H9 (cell line): ENCODE data around the gene ERVFRD-1. TPM values are rescaled to one million over a fixed set of nuclear protein-coding genes. Genes with fewer than 3 reads are reported as not detected.

Source experiments
- DNase-seq: peaks from one replicate; pipeline ENCODE4 v3.0.0-alpha.2; 2017
- H2AFZ ChIP-seq: one replicate; pipeline ENCODE4 v1.6.1; 2013; ENCODE audit warnings: mild to moderate bottlenecking, low read length, control low read depth, moderate library complexity
- H2AK5ac ChIP-seq: 2 replicates; pipeline ENCODE4 v1.6.1; 2013; ENCODE audit warnings: low read length, control low read depth, mixed read lengths; ENCODE audit not compliant: insufficient read length
- H2BK120ac ChIP-seq: one replicate; pipeline ENCODE4 v1.6.1; 2013; ENCODE audit warnings: low read depth, mild to moderate bottlenecking, low read length, control low read depth, inconsistent platforms; ENCODE audit not compliant: poor library complexity, severe bottlenecking
- H2BK12ac ChIP-seq: 2 replicates; pipeline ENCODE4 v1.6.1; 2013; ENCODE audit warnings: low read length, control low read depth, mixed read lengths, low read depth; ENCODE audit not compliant: insufficient read length
- H2BK15ac ChIP-seq: 2 replicates; pipeline ENCODE4 v1.6.1; 2013; ENCODE audit warnings: low read depth, low read length, control low read depth
- H2BK20ac ChIP-seq: one replicate; pipeline ENCODE4 v1.6.1; 2013; ENCODE audit warnings: low read depth, mild to moderate bottlenecking, low read length, control low read depth, inconsistent platforms; ENCODE audit not compliant: poor library complexity, severe bottlenecking
- H2BK5ac ChIP-seq: 2 replicates; pipeline ENCODE4 v1.6.1; 2013; ENCODE audit warnings: low read length, control low read depth, mixed read lengths; ENCODE audit not compliant: insufficient read length
- H3K14ac ChIP-seq: 2 replicates; pipeline ENCODE4 v1.6.1; 2013; ENCODE audit warnings: low read length, control low read depth; ENCODE audit not compliant: insufficient read depth
- H3K18ac ChIP-seq: 2 replicates; pipeline ENCODE4 v1.6.1; 2013; ENCODE audit warnings: low read depth, mild to moderate bottlenecking, mixed read lengths, low read length, control low read depth; ENCODE audit not compliant: insufficient read length
- H3K23ac ChIP-seq: 2 replicates; pipeline ENCODE4 v1.6.1; 2013; ENCODE audit warnings: low read length, control low read depth, mixed read lengths, low read depth; ENCODE audit not compliant: insufficient read length
- H3K23me2 ChIP-seq: 2 replicates; pipeline ENCODE4 v1.6.1; 2013; ENCODE audit warnings: low read depth, mild to moderate bottlenecking, mixed read lengths, low read length, control low read depth; ENCODE audit not compliant: insufficient read length, poor library complexity, severe bottlenecking
- H3K27ac ChIP-seq: 2 replicates; pipeline ENCODE4 v1.5.1; 2013; ENCODE audit warnings: low read length, control low read depth, mixed read lengths, low read depth; ENCODE audit not compliant: insufficient read length
- H3K27me3 ChIP-seq: 2 replicates; pipeline ENCODE4 v1.6.1; 2013; ENCODE audit warnings: low read length, control low read depth, inconsistent platforms; ENCODE audit not compliant: insufficient read depth
- H3K4ac ChIP-seq: 2 replicates; pipeline ENCODE4 v1.6.1; 2013; ENCODE audit warnings: low read depth, mild to moderate bottlenecking, control low read depth, inconsistent platforms, low read length, moderate library complexity
- H3K4me1 ChIP-seq: 2 replicates; pipeline ENCODE4 v1.6.1; 2013; ENCODE audit warnings: low read length, control low read depth, inconsistent platforms; ENCODE audit not compliant: insufficient read depth
- H3K4me2 ChIP-seq: 2 replicates; pipeline ENCODE4 v1.6.1; 2013; ENCODE audit warnings: low read length, control low read depth, mixed read lengths; ENCODE audit not compliant: insufficient read length, insufficient read depth
- H3K56ac ChIP-seq: 2 replicates; pipeline ENCODE4 v1.6.1; 2013; ENCODE audit warnings: low read depth, mild to moderate bottlenecking, mixed read lengths, low read length, control low read depth; ENCODE audit not compliant: insufficient read length
- H3K79me1 ChIP-seq: 2 replicates; pipeline ENCODE4 v1.6.1; 2013; ENCODE audit warnings: low read depth, mild to moderate bottlenecking, moderate library complexity, low read length, control low read depth, inconsistent platforms; ENCODE audit not compliant: insufficient read depth, poor library complexity, severe bottlenecking
- H3K79me2 ChIP-seq: 2 replicates; pipeline ENCODE4 v1.6.1; 2013; ENCODE audit warnings: low read length, control low read depth, inconsistent platforms; ENCODE audit not compliant: insufficient read depth
- H3K9ac ChIP-seq: 2 replicates; pipeline ENCODE4 v1.6.1; 2013; ENCODE audit warnings: low read length, control low read depth, mixed read lengths; ENCODE audit not compliant: insufficient read length; ENCODE audit errors: extremely low read depth
- H3K9me3 ChIP-seq: one replicate; pipeline ENCODE4 v1.6.1; 2013; ENCODE audit warnings: low read depth, low read length, inconsistent platforms; ENCODE audit not compliant: control insufficient read depth
- H3T11ph ChIP-seq: one replicate; pipeline ENCODE4 v1.6.1; 2013; ENCODE audit warnings: mild to moderate bottlenecking, low read length, control low read depth, inconsistent platforms
- H4K20me1 ChIP-seq: one replicate; pipeline ENCODE4 v1.6.1; 2013; ENCODE audit not compliant: control insufficient read depth, insufficient read length, insufficient read depth
- H4K5ac ChIP-seq: 2 replicates; pipeline ENCODE4 v1.6.1; 2013; ENCODE audit warnings: low read depth, mild to moderate bottlenecking, mixed read lengths, low read length, control low read depth; ENCODE audit not compliant: insufficient read length
- H4K8ac ChIP-seq: replicated peaks from 2 replicates; pipeline ENCODE4 v1.6.1; 2013; ENCODE audit warnings: low read length, control low read depth, mixed read lengths, low read depth; ENCODE audit not compliant: insufficient read length
- H4K91ac ChIP-seq: 2 replicates; pipeline ENCODE4 v1.6.1; 2013; ENCODE audit warnings: low read depth, mild to moderate bottlenecking, moderate library complexity, mixed read lengths, low read length, control low read depth; ENCODE audit not compliant: insufficient read length
- H3K27ac Mint-ChIP-seq, 3 experiments: 2 replicates in 2 of 3; 3 replicates in 1 of 3; pipeline ENCODE4 v1.8.0; 2020 to 2021; ENCODE audit warnings: mixed read lengths in 3 of 3, mild to moderate bottlenecking in 1 of 3, moderate library complexity in 1 of 3
- H3K27me3 Mint-ChIP-seq: 2 replicates; pipeline ENCODE4 v1.8.0; 2021; ENCODE audit warnings: low read depth, mild to moderate bottlenecking, moderate library complexity, mixed read lengths
- H3K36me3 Mint-ChIP-seq, 3 experiments: 2 replicates in 2 of 3; 3 replicates in 1 of 3; pipeline ENCODE4 v1.8.0; 2020 to 2021; ENCODE audit warnings: low read depth in 3 of 3, mixed read lengths in 3 of 3; ENCODE audit not compliant: insufficient read depth in 1 of 3
- H3K4me1 Mint-ChIP-seq, 2 experiments: 2 replicates each; pipeline ENCODE4 v1.8.0; 2020; ENCODE audit warnings: mixed read lengths in 2 of 2
- H3K4me3 Mint-ChIP-seq, 2 experiments: 2 replicates in 1 of 2; 3 replicates in 1 of 2; pipeline ENCODE4 v1.8.0; 2020 to 2021; ENCODE audit warnings: mild to moderate bottlenecking in 2 of 2, mixed read lengths in 2 of 2, moderate library complexity in 1 of 2
- H3K9me3 Mint-ChIP-seq, 2 experiments: 2 replicates in 1 of 2; 3 replicates in 1 of 2; pipeline ENCODE4 v1.8.0; 2020; ENCODE audit warnings: mild to moderate bottlenecking in 2 of 2, mixed read lengths in 2 of 2, moderate library complexity in 1 of 2
- CTCF ChIP-seq: fragments of 200-600 bp; sonication (generic); conservative IDR thresholded peaks from 3 replicates; pipeline ENCODE4 v1.8.0; 2021; ENCODE audit warnings: antibody characterized with exemption, mild to moderate bottlenecking
- WGBS: extraction: QIAGEN DNeasy Blood & Tissue Kit; methylation state at CpG from one replicate; pipeline ENCODE4 v1.1.7; 2013; ENCODE audit warnings: missing lambda C conversion rate, low lambda C conversion rate, mixed read lengths; ENCODE audit not compliant: insufficient read length; ENCODE audit errors: extremely low coverage; 5-methylcytosine and 5-hydroxymethylcytosine counted together
- total RNA-seq: library from RNA; stranded (reverse); gene quantifications from 2 replicates; pipeline ENCODE4 v1.2.1, GENCODE V29; 2021

ERVFRD-1 gene
- total RNA-seq, 1 experiment from 2014 or later = not detected

DNA sequence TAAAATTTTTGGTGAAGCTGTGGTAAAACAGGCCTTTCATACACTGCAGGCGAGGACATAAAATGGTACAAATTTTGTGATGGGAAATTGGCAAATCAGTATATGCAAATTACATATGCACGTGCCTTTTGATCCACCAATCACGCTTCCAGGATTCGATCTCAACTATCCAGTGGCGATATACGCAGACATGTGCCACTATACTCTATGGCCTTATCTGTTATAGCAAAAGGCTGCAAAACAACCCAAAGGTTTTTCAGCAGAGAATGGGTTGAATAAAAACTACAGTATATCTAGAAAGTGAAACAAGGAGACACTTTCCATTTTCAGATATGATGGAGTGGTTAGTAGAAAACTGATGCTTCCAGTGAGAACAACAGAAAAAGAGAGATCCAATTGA lies 41.9 kb upstream of the ERVFRD-1 start:
- Histone ChIP-seq H3K4me1 (peaks cover 5% of the 10 kb centered on the region; the same call in 1 of the 2 replicates), H3K79me2 (no peaks in the 10 kb centered on the region)
- no CpG with 5 or more reads among the region's 6 CpGs for WGBS

More for the DNA sequence above, 41.9 kb upstream of the ERVFRD-1 start:
- H2AK5ac ChIP-seq = no peak overlapping the region
- no peaks in the 10 kb centered on the region for H3K23me2 ChIP-seq
- no peak overlapping the region for H3K56ac ChIP-seq
- H3K18ac ChIP-seq = no peak overlapping the region
- no peak overlapping the region for H2BK5ac ChIP-seq
- no peaks in the 10 kb centered on the region for H4K20me1 ChIP-seq
- H3K14ac ChIP-seq = no peak overlapping the region
- Mint-ChIP-seq H3K4me3 (no peak overlapping the region), H3K36me3 (no peaks in the 10 kb centered on the region), H3K4me1 (peaks cover 20 to 25% of the 10 kb centered on the region in 2 experiments), H3K27ac (no peak overlapping the region), H3K9me3 (no peaks in the 10 kb centered on the region), H3K27me3 (no peaks in the 10 kb centered on the region)
- no peak for TF ChIP-seq CTCF
- H3K9ac ChIP-seq = no peak overlapping the region
- no peak overlapping the region for H2BK120ac ChIP-seq
- H3K9me3 ChIP-seq = no peaks in the 10 kb centered on the region
- no peak overlapping the region for H3T11ph ChIP-seq
- H3K4ac ChIP-seq = no peak overlapping the region
- no peak overlapping the region for H3K23ac ChIP-seq
- no peak overlapping the region for H2BK15ac ChIP-seq
- H3K79me1 ChIP-seq = no peaks in the 10 kb centered on the region
- H4K5ac ChIP-seq = no peak overlapping the region
- no peak overlapping the region for H2AFZ ChIP-seq
- H4K91ac ChIP-seq = no peak overlapping the region
- H3K27me3 ChIP-seq = no peaks in the 10 kb centered on the region
- H2BK12ac ChIP-seq = no peak overlapping the region
- no peak overlapping the region for H2BK20ac ChIP-seq
- H3K27ac ChIP-seq = no peak overlapping the region
- H4K8ac ChIP-seq = no peak overlapping the region
- H3K4me2 ChIP-seq = peak overlapping the region; percentile 43
- DNase-seq = no peak
